Subcutaneous abdominal adipose tissue (tissue), 5 donors: ENCODE measurements around the gene CORO1C.

Experiments used
- H3K27ac ChIP-seq: one replicate; pipeline ENCODE4 v1.7.0; 2013; ENCODE audit warnings: low read depth, mild to moderate bottlenecking, inconsistent platforms, low read length, moderate library complexity
- H3K27me3 ChIP-seq, 5 donors: one replicate each; pipeline ENCODE4 v1.7.0; 2013; ENCODE audit warnings: low read length in 5 of 5, inconsistent platforms in 1 of 5; ENCODE audit not compliant: control insufficient read depth in 5 of 5, insufficient read depth in 4 of 5
- H3K36me3 ChIP-seq, 5 donors: one replicate each; pipeline ENCODE4 v1.7.0; 2013; ENCODE audit warnings: low read length in 5 of 5; ENCODE audit not compliant: control insufficient read depth in 5 of 5, insufficient read depth in 5 of 5
- H3K4me1 ChIP-seq, 5 donors: one replicate each; pipeline ENCODE4 v1.7.0; 2013; ENCODE audit warnings: low read length in 5 of 5, mild to moderate bottlenecking in 3 of 5, moderate library complexity in 1 of 5; ENCODE audit not compliant: control insufficient read depth in 5 of 5, insufficient read depth in 5 of 5
- H3K4me3 ChIP-seq, 5 donors: one replicate each; pipeline ENCODE4 v1.7.0; 2013; ENCODE audit warnings: low read length in 5 of 5, low read depth in 1 of 5
- H3K9ac ChIP-seq, 5 donors: one replicate each; pipeline ENCODE4 v1.7.0; 2013; ENCODE audit warnings: low read length in 5 of 5, mild to moderate bottlenecking in 4 of 5, moderate library complexity in 3 of 5
- H3K9me3 ChIP-seq, 5 donors: one replicate each; pipeline ENCODE4 v1.7.0; 2013; ENCODE audit warnings: low read length in 5 of 5; ENCODE audit not compliant: control insufficient read depth in 5 of 5
- donor health status: healthy.
- donor health status: healthy.
- donor health status: healthy.
- donor health status: healthy.
- donor health status: healthy.

The CORO1C gene

GRCh38 chr12:108653082-108653516, 78.2 kb downstream of the CORO1C start:
- no peak overlapping the region for H3K9ac ChIP-seq
- no peak overlapping the region for H3K27ac ChIP-seq
- no peak overlapping the region for H3K4me3 ChIP-seq
- no peaks in the 10 kb centered on the region for H3K27me3 ChIP-seq
- H3K4me1 ChIP-seq: peaks cover 0 to 3% (median 0%) of the 10 kb centered on the region in 5 donors
- peaks cover 32 to 73% (median 56%) of the 10 kb centered on the region in 5 donors for H3K36me3 ChIP-seq
- no peaks in the 10 kb centered on the region for H3K9me3 ChIP-seq

GRCh38 chr12:108650083-108650482, 81.2 kb downstream of the CORO1C start:
- H3K36me3 ChIP-seq: peaks cover 32 to 81% (median 70%) of the 10 kb centered on the region in 5 donors
- H3K4me1 ChIP-seq: peaks cover 0 to 12% (median 4%) of the 10 kb centered on the region in 5 donors
- H3K27me3 ChIP-seq: no peaks in the 10 kb centered on the region
- no peaks in the 10 kb centered on the region for H3K9me3 ChIP-seq
- H3K4me3 ChIP-seq: no peak overlapping the region
- H3K27ac ChIP-seq: no peak overlapping the region
- H3K9ac ChIP-seq: no peak overlapping the region

GRCh38 chr12:108649669-108650068, 81.6 kb downstream of the CORO1C start:
- Histone ChIP-seq H3K27ac (no peak overlapping the region), H3K9ac (no peak overlapping the region), H3K4me3 (no peak overlapping the region), H3K36me3 (peaks cover 32 to 85% (median 72%) of the 10 kb centered on the region in 5 donors), H3K4me1 (peaks cover 2 to 14% (median 8%) of the 10 kb centered on the region in 5 donors), H3K27me3 (no peaks in the 10 kb centered on the region), H3K9me3 (no peaks in the 10 kb centered on the region)

- Histone ChIP-seq H3K27me3 (no peaks in the 10 kb centered on the region), H3K9me3 (no peaks in the 10 kb centered on the region), H3K9ac (no peak overlapping the region), H3K4me3 (no peak overlapping the region), H3K36me3 (peaks cover 29 to 86% (median 70%) of the 10 kb centered on the region in 5 donors), H3K4me1 (peaks cover 3 to 20% (median 13%) of the 10 kb centered on the region in 5 donors), H3K27ac (no peak overlapping the region)
Measured at GRCh38 chr12:108649126-108649525, 82.2 kb downstream of the CORO1C start.

- no peak overlapping the region for H3K27ac ChIP-seq
- no peaks in the 10 kb centered on the region for H3K9me3 ChIP-seq
- H3K4me3 ChIP-seq: no peak overlapping the region
- H3K4me1 ChIP-seq: peaks cover 3 to 27% (median 21%) of the 10 kb centered on the region in 5 donors
- H3K36me3 ChIP-seq: peaks cover 24 to 80% (median 63%) of the 10 kb centered on the region in 5 donors
- H3K9ac ChIP-seq: no peak overlapping the region
- no peaks in the 10 kb centered on the region for H3K27me3 ChIP-seq
Measured at GRCh38 chr12:108648371-108648770, 82.9 kb downstream of the CORO1C start.

GRCh38 chr12:108647585-108648287, 83.6 kb downstream of the CORO1C start:
- Histone ChIP-seq H3K36me3 (peaks cover 19 to 80% (median 63%) of the 10 kb centered on the region in 5 donors), H3K27ac (peak overlapping the region; percentile 8), H3K27me3 (no peaks in the 10 kb centered on the region), H3K4me3 (no peak overlapping the region), H3K9me3 (no peaks in the 10 kb centered on the region), H3K4me1 (peaks cover 3 to 30% (median 23%) of the 10 kb centered on the region in 5 donors), H3K9ac (no peak overlapping the region)

- Histone ChIP-seq H3K36me3 (peaks cover 18 to 72% (median 57%) of the 10 kb centered on the region in 5 donors), H3K4me1 (peaks cover 3 to 37% (median 29%) of the 10 kb centered on the region in 5 donors), H3K27me3 (no peaks in the 10 kb centered on the region), H3K9me3 (no peaks in the 10 kb centered on the region), H3K27ac (peak overlapping the region; percentile 8), H3K4me3 (no peak overlapping the region), H3K9ac (no peak overlapping the region)
Measured at GRCh38 chr12:108646600-108647579, 84.4 kb downstream of the CORO1C start.

- Histone ChIP-seq H3K27me3 (no peaks in the 10 kb centered on the region), H3K9me3 (no peaks in the 10 kb centered on the region), H3K36me3 (peaks cover 15 to 63% (median 49%) of the 10 kb centered on the region in 5 donors), H3K4me3 (no peak overlapping the region), H3K27ac (no peak overlapping the region), H3K4me1 (peaks cover 3 to 43% (median 36%) of the 10 kb centered on the region in 5 donors), H3K9ac (no peak overlapping the region)
Measured at GRCh38 chr12:108645686-108646599, 85.4 kb downstream of the CORO1C start.

- Histone ChIP-seq H3K4me3 (no peak overlapping the region), H3K36me3 (peaks cover 12 to 52% (median 44%) of the 10 kb centered on the region in 5 donors), H3K9me3 (no peaks in the 10 kb centered on the region), H3K4me1 (peaks cover 3 to 43% (median 34%) of the 10 kb centered on the region in 5 donors), H3K27ac (peak overlapping the region; percentile 22), H3K9ac (no peak overlapping the region), H3K27me3 (no peaks in the 10 kb centered on the region)
Measured at GRCh38 chr12:108644811-108645120, 86.6 kb downstream of the CORO1C start.
